ENCODE results near the gene MYH6. TPM values are rescaled to one million over a fixed set of nuclear protein-coding genes. Genes with fewer than 3 reads are reported as not detected.
"Not testable (repeated sequence)": the region's sequence is repeated elsewhere in the genome, so short reads cannot be mapped to it uniquely, and the experiment has no call there.

The MYH6 gene
- total and polyA plus RNA-seq, 12 donors: 76.6 to 7,525 (median 314) TPM

DNA sequence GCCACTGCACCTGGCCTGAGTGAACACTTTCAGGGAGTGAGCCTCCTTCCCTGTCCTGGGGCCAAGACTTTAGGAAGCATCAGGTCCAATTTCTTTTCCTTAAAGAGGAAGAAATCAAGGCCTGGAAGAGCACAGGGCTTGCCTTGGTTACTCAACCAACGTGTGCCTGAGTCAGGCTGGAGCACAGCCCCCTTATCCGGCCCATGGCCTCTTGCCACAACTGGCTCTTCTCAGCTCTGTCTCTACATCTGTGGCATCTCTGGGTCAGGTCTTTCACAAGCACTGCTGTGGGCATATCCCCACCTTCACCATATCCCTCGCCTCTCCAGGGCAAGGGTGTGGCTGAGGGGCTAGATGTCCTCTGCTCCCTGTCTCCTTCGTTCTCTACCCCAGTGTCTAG lies 6.8 kb downstream of the MYH6 start:
- intact Hi-C loops (cut with DNase I): loop anchor here in 1 of 10 donors (5.0 kb wide), 1 partner anchor 46 kb away; no protein-coding TSS in a partner anchor
- no peak overlapping the region for H3K4me3 ChIP-seq
- H3K4me1 ChIP-seq: peaks cover 0 to 15% (median 0%) of the 10 kb centered on the region in 9 donors
- TF ChIP-seq, protein P1, sequence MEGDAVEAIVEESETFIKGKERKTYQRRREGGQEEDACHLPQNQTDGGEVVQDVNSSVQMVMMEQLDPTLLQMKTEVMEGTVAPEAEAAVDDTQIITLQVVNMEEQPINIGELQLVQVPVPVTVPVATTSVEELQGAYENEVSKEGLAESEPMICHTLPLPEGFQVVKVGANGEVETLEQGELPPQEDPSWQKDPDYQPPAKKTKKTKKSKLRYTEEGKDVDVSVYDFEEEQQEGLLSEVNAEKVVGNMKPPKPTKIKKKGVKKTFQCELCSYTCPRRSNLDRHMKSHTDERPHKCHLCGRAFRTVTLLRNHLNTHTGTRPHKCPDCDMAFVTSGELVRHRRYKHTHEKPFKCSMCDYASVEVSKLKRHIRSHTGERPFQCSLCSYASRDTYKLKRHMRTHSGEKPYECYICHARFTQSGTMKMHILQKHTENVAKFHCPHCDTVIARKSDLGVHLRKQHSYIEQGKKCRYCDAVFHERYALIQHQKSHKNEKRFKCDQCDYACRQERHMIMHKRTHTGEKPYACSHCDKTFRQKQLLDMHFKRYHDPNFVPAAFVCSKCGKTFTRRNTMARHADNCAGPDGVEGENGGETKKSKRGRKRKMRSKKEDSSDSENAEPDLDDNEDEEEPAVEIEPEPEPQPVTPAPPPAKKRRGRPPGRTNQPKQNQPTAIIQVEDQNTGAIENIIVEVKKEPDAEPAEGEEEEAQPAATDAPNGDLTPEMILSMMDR (IDR thresholded peaks at IDR 0.05): no peak
- peaks cover 0 to 94% (median 0%) of the 10 kb centered on the region in 9 donors for H3K36me3 ChIP-seq
- 51 to 57% methylated on average over 4 of the region's 4 CpGs for WGBS, 2 donors
- H3K27me3 ChIP-seq: peaks cover 0 to 7% (median 0%) of the 10 kb centered on the region in 7 donors
- H3K27ac ChIP-seq: peak overlapping the region in 2 of 10 donors; percentile 10 to 14
- DNase-seq (no peak), ATAC-seq (peak in 2 of 8 donors; percentile 2)
- no peaks in the 10 kb centered on the region for H3K9me3 ChIP-seq

GRCh38 chr14:23400496-23401149 lies 7.5 kb downstream of the MYH6 start:
- not testable (repeated sequence) for H3K27me3 ChIP-seq, H3K4me3 ChIP-seq, H3K9me3 ChIP-seq, H3K27ac ChIP-seq, H3K4me1 ChIP-seq, DNase-seq
- peaks cover 0 to 94% (median 0%) of the 10 kb centered on the region in 9 donors for H3K36me3 ChIP-seq
- intact Hi-C loops (cut with DNase I): loop anchor here in 1 of 10 donors (5.0 kb wide), 1 partner anchor 47 kb away; no protein-coding TSS in a partner anchor
- 60 to 72% methylated on average over 16 of the region's 16 CpGs for WGBS, 2 donors
- peak in 3 of 8 donors; percentile 0 to 8 (median 1) for ATAC-seq

- ATAC-seq (peak in 1 of 8 donors; percentile 4), DNase-seq (no peak)
- H3K4me3 ChIP-seq: no peak overlapping the region
- TF ChIP-seq, protein P1 (IDR thresholded peaks at IDR 0.05): no peak
- peaks cover 0 to 3% (median 0%) of the 10 kb centered on the region in 9 donors for H3K4me1 ChIP-seq
- H3K36me3 ChIP-seq: peaks cover 0 to 94% (median 0%) of the 10 kb centered on the region in 9 donors
- H3K27ac ChIP-seq: no peak overlapping the region
- H3K27me3 ChIP-seq: peaks cover 0 to 4% (median 0%) of the 10 kb centered on the region in 7 donors
- no peaks in the 10 kb centered on the region for H3K9me3 ChIP-seq
- intact Hi-C loops (cut with DNase I): loop anchor here in 1 of 10 donors (10.0 kb wide), 1 partner anchor 45 kb away; no protein-coding TSS in a partner anchor
- WGBS, 2 donors: 57 to 63% methylated on average over 6 of the region's 6 CpGs
These were observed 8.5 kb downstream of the MYH6 start for GRCh38 chr14:23399591-23399990.

DNA sequence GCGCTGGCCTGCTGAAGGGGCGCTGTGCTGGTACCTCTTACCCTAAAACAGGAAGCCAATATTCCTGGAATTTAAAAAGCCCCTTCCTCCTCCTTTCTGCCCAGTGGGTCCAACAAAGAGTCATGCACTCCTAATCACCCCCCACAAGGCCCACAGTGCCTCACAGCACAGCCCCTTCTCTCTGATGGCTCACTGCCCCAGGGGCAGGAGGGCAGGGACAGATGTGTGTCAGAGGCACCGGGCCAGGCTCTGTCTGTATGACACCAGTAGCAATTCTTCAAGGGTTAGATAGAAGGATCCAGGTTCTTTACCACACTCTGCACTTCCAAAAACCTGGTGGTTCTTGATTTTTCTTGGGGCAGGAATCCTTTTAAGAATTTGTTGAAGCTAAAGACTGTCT lies 8.9 kb downstream of the MYH6 start:
- H3K4me3 ChIP-seq: no peak overlapping the region
- 71 to 73% methylated on average over 3 of the region's 3 CpGs for WGBS, 2 donors
- peaks cover 0 to 3% (median 0%) of the 10 kb centered on the region in 9 donors for H3K4me1 ChIP-seq
- no peak for DNase-seq
- H3K27ac ChIP-seq: peak overlapping the region in 2 of 10 donors; percentile 5 to 37
- peaks cover 0 to 4% (median 0%) of the 10 kb centered on the region in 7 donors for H3K27me3 ChIP-seq
- intact Hi-C loops (cut with DNase I): loop anchor here in 1 of 10 donors (10.0 kb wide), 1 partner anchor 46 kb away; no protein-coding TSS in a partner anchor
- no peaks in the 10 kb centered on the region for H3K9me3 ChIP-seq
- H3K36me3 ChIP-seq: peaks cover 0 to 94% (median 0%) of the 10 kb centered on the region in 9 donors
- ATAC-seq: peak in 1 of 8 donors; percentile 11
- TF ChIP-seq, protein P1 (IDR thresholded peaks at IDR 0.05): no peak

Data from heart right ventricle (tissue), 16 donors.